Naive thymus-derived CD4-positive, alpha-beta T cell (primary cell): ENCODE results near the gene PGM5. TPM values are rescaled to one million over a fixed set of nuclear protein-coding genes. Genes with fewer than 3 reads are reported as not detected.

ENCODE experiments used
- ATAC-seq: fragments of 150-1000 bp; cut with Tn5 transposase; 2 replicates; pipeline ENCODE4 v1.10.0; 2021; ENCODE audit warnings: mild to moderate bottlenecking, moderate library complexity
- CTCF ChIA-PET: fragments of 350-600 bp; sonication (Branson Sonifier 250); formaldehyde crosslinking; loops from one replicate; lab custom pipeline; 2021; ENCODE audit warnings: antibody characterized with exemption; lab: Charles Lee
- POLR2A ChIA-PET: fragments of 350-600 bp; sonication (Branson Sonifier 250); formaldehyde crosslinking; loops from one replicate; lab custom pipeline; 2021; ENCODE audit warnings: antibody characterized with exemption, inconsistent platforms; lab: Charles Lee
- DNase-seq, 9 donors: peaks; one replicate each; pipeline versions ENCODE4 v3.0.0 to v3.0.0-alpha.2; 2020 to 2022; ENCODE audit warnings: mixed read lengths in 1 of 9
- H3K27ac ChIP-seq: one replicate; pipeline ENCODE4 v1.7.0; 2013; ENCODE audit warnings: mild to moderate bottlenecking, low read depth, low read length, moderate library complexity
- H3K27me3 ChIP-seq, 2 donors: one replicate each; pipeline ENCODE4 v1.7.0; 2013; ENCODE audit warnings: low read length in 2 of 2, mild to moderate bottlenecking in 2 of 2, moderate library complexity in 2 of 2; ENCODE audit not compliant: control insufficient read depth in 2 of 2, insufficient read depth in 2 of 2
- H3K36me3 ChIP-seq, 3 experiments: 1 replicate in 2 of 3; 2 replicates in 1 of 3; pipeline ENCODE4 v1.7.0; 2013; ENCODE audit warnings: low read length in 3 of 3, mild to moderate bottlenecking in 3 of 3, moderate library complexity in 1 of 3; ENCODE audit not compliant: insufficient read depth in 3 of 3, control insufficient read depth in 2 of 3
- H3K4me1 ChIP-seq, 2 donors: one replicate each; pipeline ENCODE4 v1.7.0; 2013; ENCODE audit warnings: low read length in 2 of 2, mild to moderate bottlenecking in 2 of 2, moderate library complexity in 1 of 2; ENCODE audit not compliant: control insufficient read depth in 2 of 2, insufficient read depth in 2 of 2
- H3K4me3 ChIP-seq: 2 replicates; pipeline ENCODE4 v1.7.0; 2013; ENCODE audit warnings: mild to moderate bottlenecking, low read length
- H3K9me3 ChIP-seq, 3 experiments: 1 replicate in 2 of 3; 2 replicates in 1 of 3; pipeline ENCODE4 v1.7.0; 2013; ENCODE audit warnings: low read length in 3 of 3; ENCODE audit not compliant: control insufficient read depth in 2 of 3
- H3K27ac Mint-ChIP-seq, 9 donors: one replicate each; pipeline ENCODE4 v1.8.0; 2020 to 2022; ENCODE audit warnings: mixed read lengths in 9 of 9, mild to moderate bottlenecking in 8 of 9, moderate library complexity in 5 of 9, inconsistent platforms in 2 of 9
- H3K27me3 Mint-ChIP-seq, 5 donors: one replicate each; pipeline ENCODE4 v1.8.0; 2021 to 2022; ENCODE audit warnings: mixed read lengths in 5 of 5, mild to moderate bottlenecking in 1 of 5
- H3K36me3 Mint-ChIP-seq, 5 donors: one replicate each; pipeline ENCODE4 v1.8.0; 2020 to 2022; ENCODE audit warnings: mixed read lengths in 5 of 5, mild to moderate bottlenecking in 3 of 5, inconsistent platforms in 1 of 5
- H3K4me1 Mint-ChIP-seq, 7 donors: one replicate each; pipeline ENCODE4 v1.8.0; 2020 to 2022; ENCODE audit warnings: mixed read lengths in 7 of 7, mild to moderate bottlenecking in 3 of 7, inconsistent platforms in 1 of 7
- H3K4me3 Mint-ChIP-seq, 10 donors: one replicate each; pipeline ENCODE4 v1.8.0; 2020 to 2022; ENCODE audit warnings: mild to moderate bottlenecking in 10 of 10, mixed read lengths in 10 of 10, moderate library complexity in 6 of 10, inconsistent platforms in 2 of 10
- H3K9me3 Mint-ChIP-seq, 11 donors: one replicate each; pipeline ENCODE4 v1.8.0; 2020 to 2022; ENCODE audit warnings: mixed read lengths in 11 of 11, mild to moderate bottlenecking in 4 of 11, inconsistent platforms in 1 of 11, moderate library complexity in 1 of 11
- intact Hi-C, 2 donors: fragments of 100-400 bp; cut with micrococcal nuclease; formaldehyde crosslinking; loops; one replicate each; pipeline ENCODE4 v1.15.1; 2023
- polyA plus RNA-seq, 2 donors: library from polyadenylated mRNA; unstranded; fragments of 300-500 nt; fragmentation: Illumina TruSeq; gene quantifications; one replicate each; pipeline ENCODE4 v1.2.3, GENCODE V29; 2021
- total RNA-seq, 6 experiments: library from RNA in 5 of 6; stranded (reverse) in 5 of 6; gene quantifications; 1 replicate in 5 of 6; 2 replicates in 1 of 6; pipeline ENCODE4 v1.2.3 and lab custom pipeline; 2021 to 2026

The PGM5 gene
- total and polyA plus RNA-seq, 7 experiments from 2014 or later, result 0.19 to 1.4 TPM; not detected in 5

- H3K36me3 Mint-ChIP-seq, result peaks cover 0 to 3% (median 0%) of the 10 kb centered on the region in 5 donors
- intact Hi-C loops, result loop anchor here in 1 of 2 donors (2.0 kb wide), 1 partner anchor 15 kb away; no protein-coding TSS in a partner anchor
- H3K9me3 ChIP-seq, result no peaks in the 10 kb centered on the region
- H3K27ac ChIP-seq, result no peak overlapping the region
- H3K4me3 ChIP-seq, result no peak overlapping the region
- DNase-seq, result no peak
- ATAC-seq, result no peak
- POLR2A ChIA-PET, result no interaction called here
- H3K36me3 ChIP-seq, result no peaks in the 10 kb centered on the region
- no peaks in the 10 kb centered on the region for H3K4me1 ChIP-seq
- peaks cover 0 to 18% (median 14%) of the 10 kb centered on the region in 5 donors for H3K27me3 Mint-ChIP-seq
- peaks cover 0 to 5% (median 0%) of the 10 kb centered on the region in 11 donors for H3K9me3 Mint-ChIP-seq
- H3K27me3 ChIP-seq, result no peaks in the 10 kb centered on the region
- CTCF ChIA-PET, result no interaction called here
- H3K27ac Mint-ChIP-seq, result no peak overlapping the region
- H3K4me3 Mint-ChIP-seq, result no peak overlapping the region
- no peaks in the 10 kb centered on the region for H3K4me1 Mint-ChIP-seq
These were observed 91.2 kb downstream of the PGM5 start for GRCh38 chr9:68447611-68448010.

- H3K9me3 Mint-ChIP-seq, result no peaks in the 10 kb centered on the region
- ATAC-seq (no peak), DNase-seq (no peak)
- intact Hi-C loops, result no loop called here
- Histone ChIP-seq H3K27me3 (no peaks in the 10 kb centered on the region), H3K36me3 (no peaks in the 10 kb centered on the region), H3K4me1 (no peaks in the 10 kb centered on the region), H3K9me3 (no peaks in the 10 kb centered on the region), H3K27ac (no peak overlapping the region), H3K4me3 (no peak overlapping the region)
- H3K27ac Mint-ChIP-seq, result no peak overlapping the region
- H3K27me3 Mint-ChIP-seq, result peaks cover 3 to 19% (median 13%) of the 10 kb centered on the region in 5 donors
- no peaks in the 10 kb centered on the region for H3K36me3 Mint-ChIP-seq
- ChIA-PET CTCF (no interaction called here), POLR2A (no interaction called here)
- H3K4me3 Mint-ChIP-seq, result no peak overlapping the region
- no peaks in the 10 kb centered on the region for H3K4me1 Mint-ChIP-seq
These were observed 98.3 kb downstream of the PGM5 start for GRCh38 chr9:68454579-68455334.

- H3K27me3 ChIP-seq, result no peaks in the 10 kb centered on the region
- H3K36me3 ChIP-seq, result no peaks in the 10 kb centered on the region
- Mint-ChIP-seq H3K4me3 (no peak overlapping the region), H3K27ac (no peak overlapping the region), H3K4me1 (no peaks in the 10 kb centered on the region), H3K36me3 (no peaks in the 10 kb centered on the region), H3K27me3 (peaks cover 3 to 19% (median 13%) of the 10 kb centered on the region in 5 donors), H3K9me3 (no peaks in the 10 kb centered on the region)
- ChIA-PET CTCF (no interaction called here), POLR2A (no interaction called here)
- H3K4me1 ChIP-seq, result no peaks in the 10 kb centered on the region
- DNase-seq (no peak), ATAC-seq (no peak)
- no peaks in the 10 kb centered on the region for H3K9me3 ChIP-seq
- intact Hi-C loops, result no loop called here
- no peak overlapping the region for H3K4me3 ChIP-seq
- H3K27ac ChIP-seq, result no peak overlapping the region
These were observed 99.0 kb downstream of the PGM5 start for GRCh38 chr9:68455451-68455850.

GRCh38 chr9:68457803-68458202 is 101.4 kb downstream of the PGM5 start:
- H3K4me3 Mint-ChIP-seq, result no peak overlapping the region
- no peaks in the 10 kb centered on the region for H3K4me1 ChIP-seq
- H3K4me1 Mint-ChIP-seq, result no peaks in the 10 kb centered on the region
- H3K27me3 ChIP-seq, result no peaks in the 10 kb centered on the region
- H3K36me3 Mint-ChIP-seq, result no peaks in the 10 kb centered on the region
- H3K27ac ChIP-seq, result no peak overlapping the region
- no peaks in the 10 kb centered on the region for H3K9me3 ChIP-seq
- peaks cover 5 to 17% (median 13%) of the 10 kb centered on the region in 5 donors for H3K27me3 Mint-ChIP-seq
- no peaks in the 10 kb centered on the region for H3K36me3 ChIP-seq
- POLR2A ChIA-PET, result no interaction called here
- no peak overlapping the region for H3K27ac Mint-ChIP-seq
- H3K4me3 ChIP-seq, result no peak overlapping the region
- no peaks in the 10 kb centered on the region for H3K9me3 Mint-ChIP-seq
- intact Hi-C loops, result no loop called here
- ATAC-seq (no peak), DNase-seq (no peak)
- CTCF ChIA-PET, result no interaction called here

- Mint-ChIP-seq H3K4me1 (no peaks in the 10 kb centered on the region), H3K27ac (no peak overlapping the region), H3K36me3 (no peaks in the 10 kb centered on the region), H3K9me3 (no peaks in the 10 kb centered on the region), H3K27me3 (peaks cover 9 to 15% (median 14%) of the 10 kb centered on the region in 5 donors), H3K4me3 (no peak overlapping the region)
- Histone ChIP-seq H3K9me3 (no peaks in the 10 kb centered on the region), H3K27me3 (no peaks in the 10 kb centered on the region), H3K36me3 (no peaks in the 10 kb centered on the region), H3K4me3 (no peak overlapping the region), H3K4me1 (no peaks in the 10 kb centered on the region), H3K27ac (no peak overlapping the region)
- intact Hi-C loops, result no loop called here
- POLR2A ChIA-PET, result no interaction called here
- ATAC-seq, result no peak
- CTCF ChIA-PET, result no interaction called here
- DNase-seq, result no peak
These were observed 102.5 kb downstream of the PGM5 start for GRCh38 chr9:68458918-68459317.

- DNase-seq, result no peak
- no peak for ATAC-seq
- POLR2A ChIA-PET, result no interaction called here
- H3K4me1 Mint-ChIP-seq, result no peaks in the 10 kb centered on the region
- Histone ChIP-seq H3K9me3 (no peaks in the 10 kb centered on the region), H3K36me3 (no peaks in the 10 kb centered on the region), H3K27me3 (no peaks in the 10 kb centered on the region), H3K27ac (no peak overlapping the region), H3K4me3 (no peak overlapping the region), H3K4me1 (no peaks in the 10 kb centered on the region)
- H3K27ac Mint-ChIP-seq, result no peak overlapping the region
- no peaks in the 10 kb centered on the region for H3K36me3 Mint-ChIP-seq
- CTCF ChIA-PET, result no interaction called here
- H3K27me3 Mint-ChIP-seq, result peaks cover 5 to 20% (median 13%) of the 10 kb centered on the region in 5 donors
- intact Hi-C loops, result no loop called here
- no peaks in the 10 kb centered on the region for H3K9me3 Mint-ChIP-seq
- no peak overlapping the region for H3K4me3 Mint-ChIP-seq
These were observed 105.8 kb downstream of the PGM5 start for GRCh38 chr9:68462105-68462775.
